Spleen (tissue), 7 donors: ENCODE results near the gene KRT6B.
"Not testable (repeated sequence)": the region's sequence is repeated elsewhere in the genome, so short reads cannot be mapped to it uniquely, and the experiment has no call there.

Experiments
- CTCF ChIP-seq, 11 experiments: fragments of 200-600 bp in 7 of 11; fragments of 450-650 bp in 4 of 11; sonication (generic) in 4 of 11; IDR thresholded peaks in 8 of 11; conservative IDR thresholded peaks in 3 of 11; 1 replicate in 7 of 11; 2 replicates in 4 of 11; pipeline versions ENCODE4 v1.4.0 to v1.8.0; 2016 to 2021; ENCODE audit warnings: antibody characterized with exemption in 11 of 11, inconsistent platforms in 4 of 11, mild to moderate bottlenecking in 1 of 11
- POLR2AphosphoS5 ChIP-seq, 3 donors: sonication (generic); formaldehyde crosslinking; IDR thresholded peaks; one replicate each; pipeline ENCODE4 v1.5.1; 2017; ENCODE audit warnings: antibody characterized with exemption in 3 of 3
- donor health status: DM: no; HTN: no; CAD: no; lungs with moderate emphysema.
- donor health status: DM: no; HTN: no; CAD: no.
- donor health status: DM: no; HTN: no; CAD: no.

DNA sequence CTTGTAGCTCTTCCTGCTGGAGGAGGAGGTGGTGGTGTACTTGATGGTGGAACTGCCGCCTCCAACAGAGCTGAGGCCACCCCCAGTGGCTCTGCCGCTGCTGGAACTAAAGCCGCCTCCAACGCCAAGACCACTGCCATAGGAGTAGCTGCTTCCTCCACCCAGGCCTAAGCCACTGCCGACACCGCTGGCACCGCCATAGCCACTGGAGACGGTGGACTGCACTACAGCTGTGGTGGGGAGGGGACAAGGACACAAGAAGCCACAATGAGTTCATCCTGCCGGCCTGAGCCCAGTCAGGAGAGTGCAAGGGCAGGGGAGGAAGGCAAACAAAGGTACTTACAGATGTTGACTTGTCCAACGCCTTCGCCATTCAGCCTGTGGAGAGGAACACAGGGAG lies 4.8 kb downstream of the KRT6B start:
- not testable (repeated sequence) for TF ChIP-seq CTCF (IDR thresholded peaks at IDR 0.05 in 8 of 11, conservative IDR thresholded peaks at IDR 0.05 in 3 of 11); POLR2AphosphoS5 (IDR thresholded peaks at IDR 0.05)
